Naive thymus-derived CD4-positive, alpha-beta T cell (primary cell): ENCODE data around the gene SNX25. TPM values are rescaled to one million over a fixed set of nuclear protein-coding genes. Genes with fewer than 3 reads are reported as not detected.

ENCODE experiments used
- ATAC-seq: fragments of 150-1000 bp; cut with Tn5 transposase; 2 replicates; pipeline ENCODE4 v1.10.0; 2021; ENCODE audit warnings: mild to moderate bottlenecking, moderate library complexity
- CTCF ChIA-PET: fragments of 350-600 bp; sonication (Branson Sonifier 250); formaldehyde crosslinking; loops from one replicate; lab custom pipeline; 2021; ENCODE audit warnings: antibody characterized with exemption; lab: Charles Lee
- POLR2A ChIA-PET: fragments of 350-600 bp; sonication (Branson Sonifier 250); formaldehyde crosslinking; loops from one replicate; lab custom pipeline; 2021; ENCODE audit warnings: antibody characterized with exemption, inconsistent platforms; lab: Charles Lee
- DNase-seq, 9 donors: peaks; one replicate each; pipeline versions ENCODE4 v3.0.0 to v3.0.0-alpha.2; 2020 to 2022; ENCODE audit warnings: mixed read lengths in 1 of 9
- H3K27ac ChIP-seq: one replicate; pipeline ENCODE4 v1.7.0; 2013; ENCODE audit warnings: mild to moderate bottlenecking, low read depth, low read length, moderate library complexity
- H3K27me3 ChIP-seq, 2 donors: one replicate each; pipeline ENCODE4 v1.7.0; 2013; ENCODE audit warnings: low read length in 2 of 2, mild to moderate bottlenecking in 2 of 2, moderate library complexity in 2 of 2; ENCODE audit not compliant: control insufficient read depth in 2 of 2, insufficient read depth in 2 of 2
- H3K36me3 ChIP-seq, 3 experiments: 1 replicate in 2 of 3; 2 replicates in 1 of 3; pipeline ENCODE4 v1.7.0; 2013; ENCODE audit warnings: low read length in 3 of 3, mild to moderate bottlenecking in 3 of 3, moderate library complexity in 1 of 3; ENCODE audit not compliant: insufficient read depth in 3 of 3, control insufficient read depth in 2 of 3
- H3K4me1 ChIP-seq, 2 donors: one replicate each; pipeline ENCODE4 v1.7.0; 2013; ENCODE audit warnings: low read length in 2 of 2, mild to moderate bottlenecking in 2 of 2, moderate library complexity in 1 of 2; ENCODE audit not compliant: control insufficient read depth in 2 of 2, insufficient read depth in 2 of 2
- H3K4me3 ChIP-seq: 2 replicates; pipeline ENCODE4 v1.7.0; 2013; ENCODE audit warnings: mild to moderate bottlenecking, low read length
- H3K9me3 ChIP-seq, 3 experiments: 1 replicate in 2 of 3; 2 replicates in 1 of 3; pipeline ENCODE4 v1.7.0; 2013; ENCODE audit warnings: low read length in 3 of 3; ENCODE audit not compliant: control insufficient read depth in 2 of 3
- H3K27ac Mint-ChIP-seq, 9 donors: one replicate each; pipeline ENCODE4 v1.8.0; 2020 to 2022; ENCODE audit warnings: mixed read lengths in 9 of 9, mild to moderate bottlenecking in 8 of 9, moderate library complexity in 5 of 9, inconsistent platforms in 2 of 9
- H3K27me3 Mint-ChIP-seq, 5 donors: one replicate each; pipeline ENCODE4 v1.8.0; 2021 to 2022; ENCODE audit warnings: mixed read lengths in 5 of 5, mild to moderate bottlenecking in 1 of 5
- H3K36me3 Mint-ChIP-seq, 5 donors: one replicate each; pipeline ENCODE4 v1.8.0; 2020 to 2022; ENCODE audit warnings: mixed read lengths in 5 of 5, mild to moderate bottlenecking in 3 of 5, inconsistent platforms in 1 of 5
- H3K4me1 Mint-ChIP-seq, 7 donors: one replicate each; pipeline ENCODE4 v1.8.0; 2020 to 2022; ENCODE audit warnings: mixed read lengths in 7 of 7, mild to moderate bottlenecking in 3 of 7, inconsistent platforms in 1 of 7
- H3K4me3 Mint-ChIP-seq, 10 donors: one replicate each; pipeline ENCODE4 v1.8.0; 2020 to 2022; ENCODE audit warnings: mild to moderate bottlenecking in 10 of 10, mixed read lengths in 10 of 10, moderate library complexity in 6 of 10, inconsistent platforms in 2 of 10
- H3K9me3 Mint-ChIP-seq, 11 donors: one replicate each; pipeline ENCODE4 v1.8.0; 2020 to 2022; ENCODE audit warnings: mixed read lengths in 11 of 11, mild to moderate bottlenecking in 4 of 11, inconsistent platforms in 1 of 11, moderate library complexity in 1 of 11
- intact Hi-C, 2 donors: fragments of 100-400 bp; cut with micrococcal nuclease; formaldehyde crosslinking; loops; one replicate each; pipeline ENCODE4 v1.15.1; 2023
- polyA plus RNA-seq, 2 donors: library from polyadenylated mRNA; unstranded; fragments of 300-500 nt; fragmentation: Illumina TruSeq; gene quantifications; one replicate each; pipeline ENCODE4 v1.2.3, GENCODE V29; 2021
- total RNA-seq, 6 experiments: library from RNA in 5 of 6; stranded (reverse) in 5 of 6; gene quantifications; 1 replicate in 5 of 6; 2 replicates in 1 of 6; pipeline ENCODE4 v1.2.3 and lab custom pipeline; 2021 to 2026

The SNX25 gene
- total and polyA plus RNA-seq, 7 experiments from 2014 or later, result 3.9 to 18.9 (median 9.8) TPM

DNA sequence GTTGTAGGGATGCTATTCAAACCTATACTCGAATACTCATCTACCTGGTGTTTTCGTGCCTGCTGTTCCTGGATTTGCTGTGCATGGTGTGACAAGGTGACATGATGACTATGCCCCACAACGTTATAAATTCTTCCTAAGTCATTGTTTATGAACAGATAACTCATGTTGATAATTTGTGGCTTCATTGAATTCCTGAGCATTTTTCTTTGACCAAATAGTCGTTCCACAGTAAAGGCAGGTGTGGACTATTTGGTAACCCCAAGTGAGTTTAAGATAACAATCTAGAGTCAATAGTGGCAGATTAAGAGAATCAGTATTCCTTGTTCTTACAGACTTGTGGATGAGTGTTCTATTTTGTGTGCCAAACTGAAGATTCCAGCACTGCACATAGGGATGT lies 59.9 kb downstream of the SNX25 start:
- ATAC-seq, result no peak
- Histone ChIP-seq H3K27ac (no peak overlapping the region), H3K27me3 (no peaks in the 10 kb centered on the region), H3K36me3 (no peaks in the 10 kb centered on the region), H3K9me3 (no peaks in the 10 kb centered on the region), H3K4me1 (peaks cover 0 to 5% of the 10 kb centered on the region in 2 donors), H3K4me3 (no peak overlapping the region)
- Mint-ChIP-seq H3K27me3 (no peaks in the 10 kb centered on the region), H3K9me3 (no peaks in the 10 kb centered on the region), H3K4me3 (no peak overlapping the region), H3K36me3 (peaks cover 0 to 46% (median 38%) of the 10 kb centered on the region in 5 donors), H3K4me1 (peaks cover 2 to 33% (median 16%) of the 10 kb centered on the region in 7 donors), H3K27ac (no peak overlapping the region)
- no peak for DNase-seq
- intact Hi-C loops, result loop anchor here in 1 of 2 donors (2.0 kb wide), 1 partner anchor 16 kb away; no protein-coding TSS in a partner anchor
- CTCF ChIA-PET, result no interaction called here
- POLR2A ChIA-PET, result interaction anchor here (0.7 to 1.2 kb wide), 2 partner anchors 9 to 43 kb away, joined by 3 read pairs; no protein-coding TSS in a partner anchor

DNA sequence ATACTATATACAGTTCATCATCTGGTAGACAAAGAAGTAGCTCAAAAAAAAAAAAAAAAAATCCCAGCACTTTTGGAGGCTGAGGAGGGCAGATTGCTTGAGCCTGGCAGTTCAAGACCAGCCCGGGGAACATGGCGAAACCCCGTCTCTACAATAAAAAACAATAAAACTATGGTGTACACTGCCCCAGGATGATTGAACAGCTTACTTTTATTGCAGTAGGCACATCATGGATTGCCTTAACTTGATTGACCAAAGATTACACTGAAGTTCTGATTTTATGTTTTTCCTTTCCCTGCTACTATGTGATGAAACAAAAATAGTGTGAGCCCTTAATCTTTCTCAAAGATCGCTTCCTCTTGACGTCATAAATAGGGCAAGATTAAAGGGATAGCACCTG lies 60.6 kb downstream of the SNX25 start:
- H3K27me3 Mint-ChIP-seq, result no peaks in the 10 kb centered on the region
- DNase-seq (no peak), ATAC-seq (no peak)
- Histone ChIP-seq H3K27me3 (no peaks in the 10 kb centered on the region), H3K4me1 (peaks cover 0 to 5% of the 10 kb centered on the region in 2 donors), H3K36me3 (no peaks in the 10 kb centered on the region), H3K9me3 (no peaks in the 10 kb centered on the region), H3K27ac (no peak overlapping the region), H3K4me3 (no peak overlapping the region)
- no peaks in the 10 kb centered on the region for H3K9me3 Mint-ChIP-seq
- no peak overlapping the region for H3K27ac Mint-ChIP-seq
- CTCF ChIA-PET, result no interaction called here
- H3K36me3 Mint-ChIP-seq, result peaks cover 0 to 49% (median 35%) of the 10 kb centered on the region in 5 donors
- intact Hi-C loops, result no loop called here
- H3K4me3 Mint-ChIP-seq, result no peak overlapping the region
- H3K4me1 Mint-ChIP-seq, result peaks cover 0 to 30% (median 16%) of the 10 kb centered on the region in 7 donors
- POLR2A ChIA-PET, result no interaction called here

GRCh38 chr4:185270885-185271284 lies 61.5 kb downstream of the SNX25 start:
- Mint-ChIP-seq H3K27me3 (no peaks in the 10 kb centered on the region), H3K36me3 (peaks cover 0 to 56% (median 37%) of the 10 kb centered on the region in 5 donors), H3K9me3 (no peaks in the 10 kb centered on the region), H3K4me3 (no peak overlapping the region), H3K4me1 (peaks cover 0 to 22% (median 13%) of the 10 kb centered on the region in 7 donors), H3K27ac (no peak overlapping the region)
- no peak for ATAC-seq
- H3K27me3 ChIP-seq, result no peaks in the 10 kb centered on the region
- CTCF ChIA-PET, result no interaction called here
- H3K27ac ChIP-seq, result no peak overlapping the region
- H3K9me3 ChIP-seq, result no peaks in the 10 kb centered on the region
- no peaks in the 10 kb centered on the region for H3K36me3 ChIP-seq
- POLR2A ChIA-PET, result no interaction called here
- no peak overlapping the region for H3K4me3 ChIP-seq
- intact Hi-C loops, result no loop called here
- H3K4me1 ChIP-seq, result peaks cover 0 to 2% of the 10 kb centered on the region in 2 donors
- DNase-seq, result no peak

GRCh38 chr4:185272245-185272644 lies 62.8 kb downstream of the SNX25 start:
- H3K4me3 Mint-ChIP-seq, result no peak overlapping the region
- no peak for DNase-seq
- Histone ChIP-seq H3K9me3 (no peaks in the 10 kb centered on the region), H3K4me3 (no peak overlapping the region), H3K27ac (no peak overlapping the region), H3K27me3 (no peaks in the 10 kb centered on the region), H3K4me1 (no peaks in the 10 kb centered on the region), H3K36me3 (no peaks in the 10 kb centered on the region)
- peaks cover 0 to 11% (median 4%) of the 10 kb centered on the region in 7 donors for H3K4me1 Mint-ChIP-seq
- H3K9me3 Mint-ChIP-seq, result no peaks in the 10 kb centered on the region
- H3K36me3 Mint-ChIP-seq, result peaks cover 3 to 56% (median 43%) of the 10 kb centered on the region in 5 donors
- ChIA-PET POLR2A (no interaction called here), CTCF (no interaction called here)
- H3K27ac Mint-ChIP-seq, result no peak overlapping the region
- H3K27me3 Mint-ChIP-seq, result no peaks in the 10 kb centered on the region
- intact Hi-C loops, result no loop called here
- no peak for ATAC-seq

- Mint-ChIP-seq H3K9me3 (no peaks in the 10 kb centered on the region), H3K4me1 (peaks cover 0 to 6% (median 0%) of the 10 kb centered on the region in 7 donors), H3K36me3 (peaks cover 3 to 41% (median 27%) of the 10 kb centered on the region in 5 donors), H3K27me3 (no peaks in the 10 kb centered on the region), H3K4me3 (no peak overlapping the region), H3K27ac (no peak overlapping the region)
- intact Hi-C loops, result no loop called here
- ATAC-seq, result no peak
- no peaks in the 10 kb centered on the region for H3K27me3 ChIP-seq
- ChIA-PET CTCF (no interaction called here), POLR2A (interaction anchor here (1.9 kb wide), 1 partner anchor 10 kb away, joined by 5 read pairs; no protein-coding TSS in a partner anchor)
- no peak overlapping the region for H3K27ac ChIP-seq
- no peak overlapping the region for H3K4me3 ChIP-seq
- no peaks in the 10 kb centered on the region for H3K9me3 ChIP-seq
- H3K36me3 ChIP-seq, result no peaks in the 10 kb centered on the region
- no peaks in the 10 kb centered on the region for H3K4me1 ChIP-seq
- no peak for DNase-seq
Observed at GRCh38 chr4:185275501-185275900, 66.1 kb downstream of the SNX25 start.

DNA sequence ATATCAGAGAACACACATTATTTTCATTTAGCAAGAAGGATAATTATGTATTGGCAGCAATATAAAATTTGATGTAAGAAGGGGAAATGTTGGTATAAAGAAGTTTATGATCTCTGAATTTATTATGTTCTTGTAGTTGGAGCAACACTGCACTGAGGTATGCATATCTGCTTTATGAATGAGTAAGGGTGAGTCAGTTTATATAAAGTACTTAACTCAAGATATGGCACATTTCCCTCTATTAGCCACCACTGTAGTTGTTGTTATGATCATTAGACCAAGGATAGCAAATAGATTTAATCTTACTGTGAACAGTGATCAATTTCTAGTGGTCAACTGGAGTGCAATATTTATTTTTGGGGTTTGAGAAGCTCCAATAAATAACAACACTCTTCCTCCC lies 66.6 kb downstream of the SNX25 start:
- H3K27me3 Mint-ChIP-seq, result no peaks in the 10 kb centered on the region
- ChIA-PET CTCF (interaction anchor here (0.6 kb wide), 1 partner anchor 22 kb away, joined by 3 read pairs; no protein-coding TSS in a partner anchor), POLR2A (no interaction called here)
- ATAC-seq (no peak), DNase-seq (no peak)
- peaks cover 3 to 36% (median 23%) of the 10 kb centered on the region in 5 donors for H3K36me3 Mint-ChIP-seq
- no peaks in the 10 kb centered on the region for H3K9me3 Mint-ChIP-seq
- Histone ChIP-seq H3K36me3 (no peaks in the 10 kb centered on the region), H3K4me3 (no peak overlapping the region), H3K27me3 (no peaks in the 10 kb centered on the region), H3K9me3 (no peaks in the 10 kb centered on the region), H3K4me1 (no peaks in the 10 kb centered on the region), H3K27ac (no peak overlapping the region)
- no peak overlapping the region for H3K27ac Mint-ChIP-seq
- H3K4me3 Mint-ChIP-seq, result no peak overlapping the region
- intact Hi-C loops, result no loop called here
- peaks cover 0 to 10% (median 3%) of the 10 kb centered on the region in 7 donors for H3K4me1 Mint-ChIP-seq

DNA sequence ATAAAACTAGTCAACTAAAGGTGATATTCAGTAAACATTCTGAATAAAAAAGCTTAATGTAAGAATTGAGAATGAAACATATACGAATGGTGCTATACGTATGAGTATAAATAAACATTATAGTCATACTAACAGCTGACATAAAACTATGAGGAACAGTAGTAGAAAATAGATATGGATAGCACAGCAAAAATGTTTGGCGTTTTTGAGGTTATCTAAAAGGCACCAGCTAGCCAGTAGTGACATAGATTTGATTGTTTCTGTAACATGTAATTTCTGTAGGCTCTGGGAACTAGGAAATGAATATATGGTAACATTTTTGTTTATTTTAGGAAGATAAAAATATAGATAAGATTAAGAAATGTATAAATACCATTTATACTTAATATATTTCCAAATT lies 69.3 kb downstream of the SNX25 start:
- Mint-ChIP-seq H3K9me3 (no peaks in the 10 kb centered on the region), H3K4me3 (no peak overlapping the region), H3K27me3 (no peaks in the 10 kb centered on the region), H3K27ac (no peak overlapping the region), H3K36me3 (peaks cover 3 to 20% (median 11%) of the 10 kb centered on the region in 5 donors), H3K4me1 (peaks cover 0 to 17% (median 4%) of the 10 kb centered on the region in 7 donors)
- ChIA-PET CTCF (no interaction called here), POLR2A (no interaction called here)
- intact Hi-C loops, result no loop called here
- DNase-seq (no peak), ATAC-seq (no peak)
- Histone ChIP-seq H3K27me3 (no peaks in the 10 kb centered on the region), H3K36me3 (no peaks in the 10 kb centered on the region), H3K4me3 (no peak overlapping the region), H3K9me3 (no peaks in the 10 kb centered on the region), H3K4me1 (no peaks in the 10 kb centered on the region), H3K27ac (no peak overlapping the region)
